GM10847 (cell line): ENCODE results near the gene WDR88.

Source experiments
- POLR2A ChIP-seq: IDR thresholded peaks from 2 replicates; pipeline ENCODE4 v1.6.1; 2011; ENCODE audit not compliant: insufficient read length; ENCODE audit errors: extremely low read depth

Gene WDR88

GRCh38 chr19:33212436-33213172, 80.7 kb downstream of the WDR88 start:
- no peak for TF ChIP-seq POLR2A

DNA sequence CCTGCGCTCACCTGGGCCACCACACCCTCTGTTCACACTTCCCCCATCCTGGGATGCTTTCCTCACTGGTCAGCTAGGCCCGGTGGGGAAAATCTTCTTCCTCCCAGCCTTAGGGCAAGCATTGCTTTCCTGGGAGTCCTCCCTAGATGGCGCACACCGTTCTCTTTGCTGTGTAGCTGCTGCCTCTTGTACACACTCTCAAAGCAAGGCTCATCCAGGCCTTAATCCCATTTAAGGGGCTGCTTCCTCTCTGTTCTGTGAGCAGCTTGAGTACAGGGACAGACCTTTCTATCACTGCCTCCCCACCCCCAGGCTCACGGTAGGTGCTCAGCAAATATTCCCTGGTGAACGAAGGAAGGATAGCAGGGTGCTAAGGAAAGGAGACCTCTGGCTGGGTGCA, 82.7 kb downstream of the WDR88 start:
- no peak for TF ChIP-seq POLR2A

- TF ChIP-seq POLR2A, result no peak
These were observed 83.7 kb downstream of the WDR88 start for GRCh38 chr19:33215438-33216197.

DNA sequence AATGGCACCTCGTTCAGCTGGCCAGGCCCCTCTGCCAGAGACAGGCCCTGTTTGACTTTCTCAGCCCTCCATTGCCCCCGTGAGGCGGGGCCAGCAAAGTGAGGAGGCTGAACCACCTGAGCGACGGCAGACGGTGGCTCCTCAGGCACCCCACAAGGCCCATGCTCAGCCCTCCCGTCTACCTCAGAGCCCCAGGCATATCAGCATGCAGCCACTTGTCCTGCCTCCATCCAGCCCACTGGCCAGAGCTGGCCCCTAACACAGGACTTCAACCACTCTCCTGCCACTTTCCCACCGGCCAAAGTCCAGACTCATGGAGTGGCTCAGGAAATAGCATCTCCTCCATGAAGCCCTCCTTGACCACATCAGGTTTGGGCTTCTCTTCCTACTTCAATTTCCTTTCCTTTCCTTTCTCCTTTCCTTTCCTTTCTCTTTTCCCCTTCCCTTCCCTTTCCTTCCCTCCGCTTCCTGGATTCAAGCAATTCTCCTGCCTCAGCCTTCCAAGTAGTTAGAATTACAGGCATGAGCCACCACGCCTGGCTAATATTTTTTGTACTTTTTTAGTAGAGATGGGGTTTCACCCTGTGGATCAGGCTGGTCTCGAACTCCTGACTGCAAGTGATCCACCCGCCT, 84.4 kb downstream of the WDR88 start:
- no peak for TF ChIP-seq POLR2A

DNA sequence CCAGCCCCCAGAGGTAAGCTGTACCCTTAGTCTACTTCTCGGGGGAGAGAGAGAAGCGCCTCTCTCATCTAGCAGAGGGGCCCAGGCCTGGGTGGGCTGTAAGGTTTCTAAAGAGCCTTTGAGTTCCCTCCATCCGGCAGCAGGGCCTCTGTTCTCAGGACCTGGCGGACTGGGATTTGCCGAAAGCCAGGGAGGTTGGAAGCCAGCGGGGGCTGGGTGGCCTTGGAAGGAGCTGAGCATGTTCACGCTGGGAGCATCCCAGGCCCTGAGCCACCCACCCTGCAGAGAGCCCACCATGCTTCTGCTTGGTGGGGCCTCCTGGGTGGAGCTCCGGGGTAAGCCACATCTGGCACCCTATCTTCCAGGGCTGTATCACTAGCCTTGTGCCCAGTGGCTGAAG, 86.0 kb downstream of the WDR88 start:
- TF ChIP-seq POLR2A, result no peak

GRCh38 chr19:33219261-33219815, 87.4 kb downstream of the WDR88 start:
- TF ChIP-seq POLR2A, result no peak

DNA sequence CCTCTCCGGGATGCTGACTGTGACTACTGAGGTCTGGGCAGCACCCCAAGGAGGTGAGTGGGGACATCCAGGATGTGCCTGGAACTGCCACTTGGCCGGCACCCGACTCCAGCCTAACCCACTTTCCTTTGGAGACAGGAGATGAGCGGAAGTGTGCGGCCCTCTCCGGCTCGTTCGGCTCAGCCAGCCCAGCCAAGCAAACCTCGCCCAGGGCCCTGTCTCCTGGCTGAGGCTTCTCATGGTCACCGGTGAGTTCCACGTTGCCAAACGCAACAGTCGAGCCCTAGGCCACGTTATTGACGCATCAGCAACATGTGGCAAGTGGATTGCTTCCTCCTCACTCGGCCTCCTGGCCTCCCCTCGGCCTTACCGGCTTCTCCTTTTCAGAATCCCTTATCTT, 88.2 kb downstream of the WDR88 start:
- no peak for TF ChIP-seq POLR2A

DNA sequence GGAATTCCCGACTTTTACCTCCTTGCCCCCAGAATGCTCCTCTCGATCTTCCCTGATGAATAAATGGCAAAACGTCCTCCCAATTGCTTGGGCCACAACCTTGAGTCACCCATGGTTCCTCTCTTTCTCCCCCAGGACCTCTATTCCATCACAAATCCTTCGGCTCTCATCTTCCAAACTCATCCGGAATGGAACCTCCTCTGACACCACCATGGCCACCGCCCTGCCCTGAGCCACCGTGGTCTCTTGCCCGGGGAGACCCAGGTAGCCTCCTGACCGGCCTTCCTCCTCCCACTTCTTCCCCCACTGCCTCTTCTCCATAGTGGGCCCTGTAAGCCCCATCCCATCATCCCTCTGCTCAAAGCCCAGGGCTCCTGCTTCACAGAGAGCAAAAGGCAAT, 88.8 kb downstream of the WDR88 start:
- no peak for TF ChIP-seq POLR2A

- no peak for TF ChIP-seq POLR2A
These were observed 89.7 kb downstream of the WDR88 start for GRCh38 chr19:33221638-33222037.

GRCh38 chr19:33224694-33225457, 93.0 kb downstream of the WDR88 start:
- TF ChIP-seq POLR2A, result no peak
